Kidney capillary endothelial cell (primary cell): ENCODE results near the gene ANKRD10.
A peak's percentile ranks its signal among the peaks of the same experiment; 100 is the strongest.

ENCODE experiments used
- DNase-seq: peaks from one replicate; pipeline ENCODE4 v3.0.0-alpha.2; 2018; ENCODE audit warnings: low spot score

The ANKRD10 gene

DNA sequence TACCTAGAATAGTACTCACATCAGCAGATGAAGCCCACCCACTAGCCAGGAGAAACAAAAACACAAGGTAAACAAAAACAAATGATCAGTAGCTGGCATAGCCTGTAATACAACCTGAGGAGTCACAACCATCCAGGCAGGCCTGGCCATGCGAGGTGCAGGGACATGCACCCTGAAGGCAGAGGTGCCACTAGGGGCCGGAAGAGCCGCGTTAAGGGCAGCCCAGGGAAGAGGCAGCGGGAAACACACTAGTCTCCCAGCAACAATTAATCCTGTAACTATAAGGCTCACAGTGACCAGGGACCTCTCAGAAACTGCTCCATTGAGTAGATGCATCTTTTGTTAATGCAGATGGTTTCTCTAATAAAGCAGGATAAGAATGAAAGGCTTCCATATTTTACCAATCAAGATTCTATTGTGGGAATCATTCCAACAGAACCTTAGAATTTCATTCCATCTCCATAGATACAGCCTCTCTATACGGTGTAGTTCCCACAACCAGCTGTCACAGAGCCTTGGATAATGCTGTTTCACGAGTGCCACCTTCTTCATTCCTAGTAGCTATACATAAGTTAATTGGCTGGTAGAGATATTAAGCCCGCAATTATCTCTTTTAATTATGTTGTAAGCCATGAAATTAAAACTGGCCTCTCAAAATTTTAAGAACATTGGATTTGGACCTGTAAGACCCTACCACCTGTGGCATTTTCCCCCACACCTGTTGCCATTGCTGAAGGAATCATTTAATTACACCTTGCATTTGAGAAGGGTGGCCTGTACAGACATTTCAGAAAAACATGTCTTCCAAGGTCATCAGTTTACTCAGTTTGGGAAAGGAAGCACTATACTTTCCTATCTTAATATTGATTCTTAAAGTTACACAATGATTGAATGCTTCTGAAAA, 28.7 kb downstream of the ANKRD10 start:
- no peak for DNase-seq

GRCh38 chr13:110885516-110885915, 29.4 kb downstream of the ANKRD10 start:
- DNase-seq, result no peak

DNA sequence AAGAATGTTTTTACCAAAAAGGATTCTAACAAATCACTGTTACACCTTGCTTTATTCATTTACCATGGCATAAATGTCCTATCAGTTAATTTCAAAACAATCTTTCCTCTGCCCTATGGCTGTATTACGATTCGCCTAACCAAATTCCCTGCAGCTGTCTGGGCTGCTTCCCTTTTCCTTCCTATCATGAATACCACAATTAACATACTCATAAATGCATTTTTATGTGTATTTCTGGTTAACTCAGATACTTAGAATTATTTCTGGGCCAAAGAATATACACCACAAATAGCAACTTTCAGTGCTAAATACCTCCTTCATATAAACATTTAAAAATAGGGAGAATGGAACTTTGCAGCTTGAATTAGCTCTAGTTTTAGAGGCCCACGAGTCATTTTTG, 30.4 kb downstream of the ANKRD10 start:
- DNase-seq, result no peak

GRCh38 chr13:110883542-110883941, 31.3 kb downstream of the ANKRD10 start:
- no peak for DNase-seq

- no peak for DNase-seq
These were observed 31.9 kb downstream of the ANKRD10 start for GRCh38 chr13:110882972-110883371.

GRCh38 chr13:110881839-110882627, 32.8 kb downstream of the ANKRD10 start:
- no peak for DNase-seq

- no peak for DNase-seq
These were observed 34.2 kb downstream of the ANKRD10 start for GRCh38 chr13:110880627-110881026.

- DNase-seq, result no peak
These were observed 35.4 kb downstream of the ANKRD10 start for GRCh38 chr13:110879482-110879881.

DNA sequence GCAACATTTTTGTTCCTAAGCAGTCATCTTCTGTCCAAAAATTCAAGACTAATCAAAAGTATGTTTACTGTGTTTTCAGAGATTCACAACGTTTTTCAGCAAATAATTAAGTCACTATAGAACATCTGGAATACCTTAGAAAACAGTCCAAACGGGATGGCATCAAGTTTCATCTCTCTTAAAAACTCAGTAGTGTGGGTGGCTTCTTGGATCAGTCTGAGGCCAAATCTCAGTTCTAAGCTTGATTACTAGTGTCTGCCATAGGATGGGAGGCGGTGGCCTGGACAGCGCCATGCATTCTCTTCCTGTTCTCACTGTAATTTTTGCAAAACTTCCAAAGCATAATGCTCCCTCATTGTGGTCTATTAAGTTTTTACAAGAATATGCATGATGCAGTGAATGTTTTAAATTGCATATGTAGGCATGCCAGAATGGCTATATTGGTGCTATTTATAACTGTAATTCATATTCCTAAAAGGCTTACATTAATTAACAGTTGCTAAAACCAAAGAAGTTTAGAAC, 37.1 kb downstream of the ANKRD10 start:
- DNase-seq, result no peak

GRCh38 chr13:110876609-110877008, 38.3 kb downstream of the ANKRD10 start:
- no peak for DNase-seq

- no peak for DNase-seq
These were observed 39.6 kb downstream of the ANKRD10 start for GRCh38 chr13:110875241-110875640.

GRCh38 chr13:110874508-110874960, 40.3 kb downstream of the ANKRD10 start:
- no peak for DNase-seq

DNA sequence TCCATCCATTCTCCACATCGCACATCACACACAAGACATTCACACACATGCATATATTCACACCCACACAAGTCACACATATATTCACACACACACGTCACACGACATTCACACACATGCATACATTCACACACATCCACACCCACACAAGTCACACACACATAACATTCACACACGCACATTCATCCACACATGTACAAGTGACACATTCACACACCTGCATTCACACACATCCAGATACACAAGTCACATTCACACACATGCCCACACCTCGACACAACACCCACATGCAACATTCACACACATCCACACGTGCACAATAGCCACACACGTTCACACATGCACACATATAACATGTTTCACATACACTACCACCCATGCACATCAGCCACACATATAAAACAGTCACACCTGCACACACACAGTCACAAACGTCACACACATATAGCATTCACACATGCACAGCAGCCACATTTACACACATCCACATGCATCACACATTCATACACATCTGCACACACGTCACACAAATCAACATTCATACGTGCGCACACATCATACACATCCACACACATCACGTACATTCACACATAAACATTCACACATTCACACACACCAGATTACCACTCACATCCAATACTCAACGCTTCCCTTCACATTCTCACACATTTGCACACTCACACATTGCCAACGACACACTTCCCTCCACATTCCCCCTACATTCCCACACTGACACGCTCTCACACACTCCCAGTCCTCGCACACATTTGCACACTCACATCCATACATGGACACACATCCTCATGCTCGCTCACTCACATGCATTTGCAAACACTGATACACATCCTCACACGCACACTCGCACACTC, 41.0 kb downstream of the ANKRD10 start:
- DNase-seq, result no peak

DNA sequence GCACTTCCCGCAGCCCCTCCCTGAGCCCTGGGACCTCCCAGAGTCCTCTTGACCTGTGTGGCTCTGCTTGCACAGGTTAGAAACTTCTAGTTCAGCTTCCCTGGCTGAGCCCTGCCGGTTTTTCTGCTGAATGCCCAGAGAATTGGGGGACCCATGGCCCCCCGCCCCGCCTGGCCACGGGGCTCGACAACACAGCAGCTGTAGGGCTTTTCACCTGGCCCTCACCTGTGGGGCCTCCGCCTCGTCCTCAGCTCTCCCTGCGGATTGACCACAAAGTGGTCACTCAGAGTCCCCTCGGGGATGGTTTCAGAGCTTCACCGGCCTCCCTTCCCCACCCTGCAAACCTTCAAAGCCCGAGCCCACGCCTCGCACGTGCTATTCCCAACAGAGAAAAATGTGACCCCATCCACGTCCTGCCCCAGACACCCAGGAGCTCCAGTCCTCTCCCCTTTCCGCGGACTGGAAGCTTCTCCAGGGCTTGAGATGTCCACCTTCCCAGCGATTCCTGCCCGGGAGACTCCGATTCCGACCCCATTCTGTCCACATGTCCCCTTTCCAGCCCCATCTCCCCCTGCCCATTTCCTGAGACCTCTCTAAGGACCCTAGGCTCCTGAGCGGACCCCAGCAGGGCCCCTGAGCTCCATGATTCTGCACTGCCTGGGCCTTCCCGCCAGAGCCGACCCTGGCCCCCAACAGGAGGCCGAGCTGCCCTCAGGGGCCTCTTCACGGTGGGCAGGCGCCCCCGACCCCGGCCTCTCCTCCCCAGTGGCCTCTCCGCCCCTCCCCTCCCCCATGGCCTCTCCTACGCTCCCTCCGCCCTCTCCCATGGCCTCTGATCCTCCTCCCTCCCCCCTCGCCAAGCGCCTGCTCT, 41.9 kb downstream of the ANKRD10 start:
- DNase-seq, result no peak

DNA sequence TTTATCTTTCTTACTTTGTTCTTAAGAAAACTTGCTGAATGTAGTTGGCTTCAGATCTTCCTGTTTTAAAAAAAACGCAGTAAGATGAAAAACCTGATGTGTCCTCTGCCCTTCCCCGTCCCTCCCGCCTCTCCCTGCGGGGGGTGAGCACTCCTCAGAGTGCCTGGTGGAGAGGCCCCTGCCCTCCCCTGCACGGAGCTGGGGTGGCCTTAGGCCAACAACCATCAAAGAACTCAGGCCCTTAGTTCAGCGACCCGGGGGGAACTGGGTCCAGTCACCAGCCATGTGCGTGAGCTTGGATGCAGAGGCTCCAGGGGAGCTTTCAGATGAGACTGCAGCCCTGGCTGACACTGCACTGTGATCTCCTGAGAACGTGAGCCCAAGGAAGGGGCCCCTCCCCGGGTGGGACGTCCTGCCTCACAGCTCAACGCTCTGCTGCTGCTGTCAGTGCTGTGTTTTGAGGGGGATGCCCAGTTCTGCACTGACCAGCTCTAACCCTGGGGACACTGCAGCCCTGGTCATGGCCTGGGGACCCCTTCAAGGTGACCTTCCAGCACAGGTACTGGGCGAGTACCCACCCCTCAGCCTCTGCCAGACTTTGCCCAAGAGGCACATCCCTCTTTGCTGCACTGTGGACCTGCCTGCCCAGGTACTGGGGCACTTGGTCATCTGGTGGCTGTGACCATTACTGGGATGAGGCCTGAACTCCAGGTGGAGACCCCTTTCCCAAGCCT, 42.7 kb downstream of the ANKRD10 start:
- no peak for DNase-seq

DNA sequence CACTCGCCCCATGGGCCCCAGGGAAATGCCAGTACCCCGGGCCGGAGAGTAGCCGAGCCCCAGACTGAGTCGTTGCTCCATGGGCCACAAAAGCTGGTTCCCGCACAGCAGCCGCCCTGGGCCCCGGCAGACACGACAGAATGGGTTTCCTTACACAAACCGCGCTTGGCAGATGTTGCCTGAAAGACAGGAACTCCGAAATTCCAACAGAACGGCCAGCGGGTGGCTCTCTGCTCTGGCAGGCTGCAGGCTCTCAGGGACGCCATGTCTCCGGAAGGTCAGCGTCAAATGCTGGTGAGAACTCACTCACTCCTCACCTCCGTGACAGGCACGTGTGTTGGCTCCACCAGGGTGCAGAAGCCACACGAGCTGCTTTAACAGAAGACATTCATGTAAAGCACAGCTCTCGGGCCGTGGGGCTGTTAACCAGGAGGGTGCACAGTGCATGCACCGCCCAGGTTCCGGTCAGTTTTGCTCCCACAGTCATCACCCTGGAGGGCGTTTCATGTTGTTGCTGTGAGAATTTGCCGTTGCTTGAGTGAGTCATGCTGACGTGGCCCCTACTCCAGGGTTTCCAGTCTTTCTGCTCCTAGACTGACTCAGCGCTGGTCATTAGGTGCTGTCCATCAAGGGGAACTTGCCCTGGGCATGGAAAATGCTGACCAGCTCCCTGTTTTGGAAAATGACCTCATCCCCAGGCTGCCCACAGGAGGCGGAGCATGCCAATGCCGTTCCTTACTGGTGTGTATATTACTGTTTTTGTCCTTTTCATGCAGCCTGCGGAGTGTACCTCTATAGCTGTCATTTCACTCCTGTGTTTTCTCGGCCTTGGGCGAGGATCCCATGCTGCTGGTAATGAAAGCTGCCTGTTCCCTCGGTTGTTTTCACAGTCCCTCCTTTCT, 44.8 kb downstream of the ANKRD10 start:
- peak; percentile 100 for DNase-seq

DNA sequence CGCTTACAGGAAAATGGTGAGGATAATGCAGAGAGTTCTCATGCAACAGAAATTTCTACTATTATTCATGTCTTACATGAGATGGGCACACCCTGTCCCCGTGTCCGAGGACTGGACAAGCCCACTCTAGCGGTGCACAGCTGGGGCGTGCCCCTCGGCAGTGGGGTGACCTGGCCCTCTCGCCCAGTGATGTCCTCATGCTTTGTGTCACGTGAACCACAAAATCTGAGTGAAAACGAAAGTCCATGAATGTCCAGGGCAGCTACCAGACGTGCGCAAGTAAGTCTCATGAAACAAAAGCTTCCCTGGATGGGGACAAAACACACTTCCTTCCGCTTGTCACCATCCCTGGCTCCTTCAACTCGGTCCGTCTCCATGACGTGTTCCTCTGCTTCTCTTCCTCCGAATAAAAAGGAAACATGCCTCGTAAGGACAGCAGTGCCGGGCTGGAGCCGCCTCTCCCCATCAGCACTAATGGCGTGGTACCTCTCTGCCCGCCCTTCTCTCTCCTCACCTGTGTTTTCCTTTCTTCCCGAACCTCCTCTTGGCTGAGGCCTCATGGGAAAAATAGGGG, 45.6 kb downstream of the ANKRD10 start:
- peak; percentile 90 for DNase-seq

DNA sequence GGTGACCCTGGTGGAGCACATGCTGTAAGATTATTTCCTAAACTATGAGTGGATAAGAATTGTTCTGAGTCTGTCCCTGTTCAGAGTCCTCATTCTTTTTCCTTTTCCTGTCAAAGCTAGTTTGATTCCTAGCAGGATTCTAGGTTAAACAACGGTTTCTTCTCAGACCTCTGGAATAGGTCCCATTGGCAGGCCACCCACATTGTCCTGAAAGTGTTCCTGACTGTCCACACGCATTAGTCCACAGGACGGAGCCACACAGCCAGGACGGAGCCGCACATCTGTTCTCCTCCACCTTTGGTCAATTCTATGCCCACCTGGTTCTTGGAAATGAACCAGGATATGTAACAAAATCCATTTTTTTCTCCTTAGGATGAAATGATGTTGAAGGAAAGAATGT, 46.1 kb downstream of the ANKRD10 start:
- no peak for DNase-seq

DNA sequence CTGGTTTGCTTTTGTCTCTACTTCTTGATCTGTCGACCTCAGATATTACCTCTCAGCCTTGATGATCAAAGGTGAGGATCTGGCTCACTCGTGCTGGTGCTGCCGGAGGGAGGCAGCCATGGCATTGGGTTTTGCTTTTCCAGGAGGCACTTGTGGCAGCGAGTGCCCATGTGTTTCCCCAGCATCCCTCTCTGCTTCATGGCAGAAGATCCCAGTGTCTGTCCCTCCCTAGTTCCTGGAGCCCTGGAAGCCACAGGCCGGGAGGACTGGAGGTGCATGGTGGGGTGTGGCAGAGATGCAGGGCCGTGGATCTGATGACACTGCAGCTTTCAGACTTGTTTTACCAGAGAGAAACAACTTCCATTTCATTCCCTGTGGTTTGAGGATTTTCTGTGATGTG, 47.5 kb downstream of the ANKRD10 start:
- no peak for DNase-seq
